ENCODE results near the gene GFPT2. TPM values are rescaled to one million over a fixed set of nuclear protein-coding genes. Genes with fewer than 3 reads are reported as not detected.

Gene GFPT2
- total RNA-seq, 1 donor from 2014 or later, result 10.1 TPM

DNA sequence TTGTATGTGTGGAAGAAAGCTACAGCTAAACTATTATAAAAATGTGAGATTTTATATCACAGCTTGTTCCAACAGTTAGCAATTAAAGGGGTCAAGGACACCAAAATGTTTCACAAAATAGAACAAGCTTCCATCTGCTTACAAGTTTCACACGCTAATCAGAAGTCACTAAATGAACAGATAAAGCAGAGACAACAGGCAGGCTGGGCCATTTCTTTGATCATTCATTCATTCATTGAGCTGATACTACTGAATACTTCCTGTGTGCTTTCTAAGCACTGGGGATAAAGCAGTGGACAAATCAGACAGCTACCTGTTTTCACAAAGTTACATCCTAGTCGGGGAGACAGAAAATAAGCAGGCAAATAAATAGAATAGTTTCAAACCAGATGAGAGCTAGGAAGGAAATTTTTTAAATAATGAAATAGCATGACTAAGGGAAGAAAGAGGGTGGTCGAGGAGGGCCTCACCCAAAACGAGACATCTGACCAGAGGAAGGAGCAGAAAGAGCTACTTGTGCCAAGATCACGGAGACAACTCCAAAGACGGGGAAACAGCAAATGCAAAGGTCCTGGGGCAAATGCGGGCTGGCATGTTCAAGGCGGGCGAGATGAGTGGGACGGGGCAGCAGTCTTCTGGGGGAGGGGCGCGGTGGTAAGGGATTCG lies 62.4 kb downstream of the GFPT2 start:
- H3K27ac Mint-ChIP-seq (ENCODE audit: unreplicated experiment), result peak overlapping the region; percentile 76
- H3K4me3 Mint-ChIP-seq (ENCODE audit: unreplicated experiment), result peak overlapping the region; percentile 97
- H3K36me3 Mint-ChIP-seq (ENCODE audit: low read depth, unreplicated experiment), result peaks cover 14% of the 10 kb centered on the region
- peaks cover 17% of the 10 kb centered on the region for H3K27me3 Mint-ChIP-seq (ENCODE audit: unreplicated experiment)
- DNase-seq (ENCODE audit: low spot score), result no peak
- no peaks in the 10 kb centered on the region for H3K9me3 Mint-ChIP-seq (ENCODE audit: unreplicated experiment)
- no peak for TF ChIP-seq CTCF (IDR thresholded peaks at IDR 0.05; ENCODE audit: unreplicated experiment)
- H3K4me1 Mint-ChIP-seq (ENCODE audit: unreplicated experiment), result peaks cover 29% of the 10 kb centered on the region

DNA sequence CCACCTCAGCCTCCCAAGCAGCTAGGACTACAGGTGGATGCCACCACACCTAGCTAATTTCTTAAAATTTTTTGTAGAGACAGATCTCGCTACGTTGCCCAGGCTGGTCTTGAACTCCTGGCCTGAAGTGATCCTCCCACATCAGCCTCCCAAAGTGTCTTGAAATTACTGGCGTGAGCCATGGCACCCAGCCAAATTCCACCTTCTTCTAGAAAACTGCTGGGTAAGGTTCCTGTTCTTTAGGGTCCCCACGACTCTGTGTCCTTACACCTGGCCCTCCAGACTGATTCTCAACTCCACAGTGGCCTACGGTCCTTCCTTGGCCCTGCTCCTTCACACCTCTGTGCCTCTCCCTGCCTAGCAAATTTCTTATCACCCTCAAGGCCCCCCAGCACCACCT lies 63.2 kb downstream of the GFPT2 start:
- Mint-ChIP-seq H3K36me3 (ENCODE audit: low read depth, unreplicated experiment) (peaks cover 20% of the 10 kb centered on the region), H3K9me3 (ENCODE audit: unreplicated experiment) (no peaks in the 10 kb centered on the region), H3K4me3 (ENCODE audit: unreplicated experiment) (peak overlapping the region; percentile 97), H3K27me3 (ENCODE audit: unreplicated experiment) (peaks cover 17% of the 10 kb centered on the region), H3K4me1 (ENCODE audit: unreplicated experiment) (peaks cover 32% of the 10 kb centered on the region), H3K27ac (ENCODE audit: unreplicated experiment) (no peak overlapping the region)
- no peak for DNase-seq (ENCODE audit: low spot score)
- no peak for TF ChIP-seq CTCF (IDR thresholded peaks at IDR 0.05; ENCODE audit: unreplicated experiment)

DNA sequence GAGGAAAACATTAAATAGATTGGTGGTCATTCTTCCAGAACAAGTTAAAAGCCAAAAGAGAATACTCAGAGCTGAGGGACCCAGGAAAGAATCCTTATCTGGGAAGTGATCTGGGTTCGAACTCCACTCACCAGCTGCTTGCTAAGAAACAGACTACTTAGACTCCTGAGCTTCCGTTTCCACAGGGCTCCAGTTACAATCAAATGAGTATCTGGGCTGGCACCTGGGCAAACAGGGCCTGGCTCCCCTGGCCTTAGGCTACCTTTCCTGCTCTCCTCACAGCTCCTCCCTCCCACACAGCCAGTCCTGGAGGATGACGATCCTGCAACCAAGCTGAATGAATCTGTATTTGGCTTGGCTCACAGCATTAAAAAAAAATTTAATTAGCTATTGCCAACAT lies 63.7 kb downstream of the GFPT2 start:
- H3K4me1 Mint-ChIP-seq (ENCODE audit: unreplicated experiment), result peaks cover 28% of the 10 kb centered on the region
- no peaks in the 10 kb centered on the region for H3K9me3 Mint-ChIP-seq (ENCODE audit: unreplicated experiment)
- TF ChIP-seq CTCF (IDR thresholded peaks at IDR 0.05; ENCODE audit: unreplicated experiment), result no peak
- peaks cover 17% of the 10 kb centered on the region for H3K27me3 Mint-ChIP-seq (ENCODE audit: unreplicated experiment)
- H3K27ac Mint-ChIP-seq (ENCODE audit: unreplicated experiment), result no peak overlapping the region
- H3K36me3 Mint-ChIP-seq (ENCODE audit: low read depth, unreplicated experiment), result peaks cover 20% of the 10 kb centered on the region
- no peak overlapping the region for H3K4me3 Mint-ChIP-seq (ENCODE audit: unreplicated experiment)
- no peak for DNase-seq (ENCODE audit: low spot score)

- Mint-ChIP-seq H3K4me1 (ENCODE audit: unreplicated experiment) (peaks cover 17% of the 10 kb centered on the region), H3K36me3 (ENCODE audit: low read depth, unreplicated experiment) (peaks cover 25% of the 10 kb centered on the region), H3K27ac (ENCODE audit: unreplicated experiment) (no peak overlapping the region), H3K4me3 (ENCODE audit: unreplicated experiment) (no peak overlapping the region), H3K27me3 (ENCODE audit: unreplicated experiment) (peaks cover 11% of the 10 kb centered on the region), H3K9me3 (ENCODE audit: unreplicated experiment) (no peaks in the 10 kb centered on the region)
- no peak for TF ChIP-seq CTCF (IDR thresholded peaks at IDR 0.05; ENCODE audit: unreplicated experiment)
- no peak for DNase-seq (ENCODE audit: low spot score)
These were observed 65.3 kb downstream of the GFPT2 start for GRCh38 chr5:180287868-180288267.

- Mint-ChIP-seq H3K4me3 (ENCODE audit: unreplicated experiment) (no peak overlapping the region), H3K9me3 (ENCODE audit: unreplicated experiment) (no peaks in the 10 kb centered on the region), H3K27me3 (ENCODE audit: unreplicated experiment) (peaks cover 7% of the 10 kb centered on the region)
These were observed 65.7 kb downstream of the GFPT2 start for GRCh38 chr5:180287404-180287803.

More at GRCh38 chr5:180287404-180287803, 65.7 kb downstream of the GFPT2 start:
- no peak for DNase-seq (ENCODE audit: low spot score)
- TF ChIP-seq CTCF (IDR thresholded peaks at IDR 0.05; ENCODE audit: unreplicated experiment), result no peak
- Mint-ChIP-seq H3K27ac (ENCODE audit: unreplicated experiment) (no peak overlapping the region), H3K36me3 (ENCODE audit: low read depth, unreplicated experiment) (peaks cover 27% of the 10 kb centered on the region), H3K4me1 (ENCODE audit: unreplicated experiment) (peaks cover 15% of the 10 kb centered on the region)

Data from endothelial cell (in vitro differentiated cells).